Activated B cell treated with CpG ODN at 0.5 μM for 24 hours (primary cell): Measurements from ENCODE around the gene LGMN. TPM values are rescaled to one million over a fixed set of nuclear protein-coding genes. Genes with fewer than 3 reads are reported as not detected.

Experiments
- ATAC-seq: fragments of 200-7000 bp; cut with Tn5 transposase; one replicate; pipeline ENCODE4 v1.10.0; 2021; ENCODE audit warnings: low read depth, mild to moderate bottlenecking, moderate library complexity
- CTCF ChIA-PET: fragments of 350-600 bp; sonication (Branson Sonifier 250); formaldehyde crosslinking; loops from one replicate; lab custom pipeline; 2021; ENCODE audit warnings: antibody characterized with exemption; lab: Charles Lee
- POLR2A ChIA-PET: fragments of 350-600 bp; sonication (Branson Sonifier 250); formaldehyde crosslinking; loops from one replicate; lab custom pipeline; 2021; ENCODE audit warnings: antibody characterized with exemption; lab: Charles Lee
- DNase-seq: peaks from one replicate; pipeline ENCODE4 v3.0.0; 2022
- H3K27ac Mint-ChIP-seq: one replicate; pipeline ENCODE4 v1.8.0; 2020; ENCODE audit warnings: mixed read lengths
- H3K27me3 Mint-ChIP-seq: one replicate; pipeline ENCODE4 v1.8.0; 2021; ENCODE audit warnings: mixed read lengths
- H3K36me3 Mint-ChIP-seq: one replicate; pipeline ENCODE4 v1.8.0; 2021; ENCODE audit warnings: low read depth, mixed read lengths
- H3K4me1 Mint-ChIP-seq: one replicate; pipeline ENCODE4 v1.8.0; 2021; ENCODE audit warnings: mixed read lengths
- H3K4me3 Mint-ChIP-seq: one replicate; pipeline ENCODE4 v1.8.0; 2020; ENCODE audit warnings: mild to moderate bottlenecking, mixed read lengths
- H3K9me3 Mint-ChIP-seq: one replicate; pipeline ENCODE4 v1.8.0; 2020; ENCODE audit warnings: mixed read lengths
- CTCF ChIP-seq: fragments of 200-600 bp; IDR thresholded peaks from one replicate; pipeline ENCODE4 v1.8.0; 2022; ENCODE audit warnings: antibody characterized with exemption, mild to moderate bottlenecking
- intact Hi-C: fragments of 100-400 bp; cut with micrococcal nuclease; formaldehyde crosslinking; loops from one replicate; pipeline ENCODE4 v1.15.1; 2024
- total RNA-seq: library from RNA; stranded (reverse); gene quantifications from 2 replicates; pipeline ENCODE4 v1.2.3, GENCODE V29; 2022

The LGMN gene
- total RNA-seq, 1 donor from 2014 or later = 11.8 TPM

- no peaks in the 10 kb centered on the region for H3K27me3 Mint-ChIP-seq
- CTCF ChIA-PET = interaction anchor here (1.2 kb wide), 2 partner anchors 14 to 16 kb away, joined by 4 to 5 read pairs; no protein-coding TSS in a partner anchor
- H3K4me3 Mint-ChIP-seq = no peak overlapping the region
- TF ChIP-seq CTCF = no peak
- no peak for DNase-seq
- peak overlapping the region; percentile 74 for H3K27ac Mint-ChIP-seq
- no peak for ATAC-seq
- POLR2A ChIA-PET = interaction anchor here (1.8 to 3.7 kb wide), 3 partner anchors 9 to 45 kb away, joined by 15 to 28 read pairs (median 24); no protein-coding TSS in a partner anchor
- peaks cover 97% of the 10 kb centered on the region for H3K4me1 Mint-ChIP-seq
- peaks cover 89% of the 10 kb centered on the region for H3K36me3 Mint-ChIP-seq
- intact Hi-C loops = no loop called here
- no peaks in the 10 kb centered on the region for H3K9me3 Mint-ChIP-seq
These were observed 87.9 kb downstream of the LGMN start for GRCh38 chr14:92660571-92660970.

- H3K27ac Mint-ChIP-seq = peak overlapping the region; percentile 74
- intact Hi-C loops = loop anchor here (1.0 kb wide), 2 partner anchors 8 to 9 kb away; no protein-coding TSS in a partner anchor
- no peaks in the 10 kb centered on the region for H3K27me3 Mint-ChIP-seq
- peaks cover 97% of the 10 kb centered on the region for H3K4me1 Mint-ChIP-seq
- ChIA-PET CTCF (interaction anchor here (0.6 to 1.5 kb wide), 6 partner anchors 8 to 128 kb away, joined by 3 to 5 read pairs (median 4); no protein-coding TSS in a partner anchor), POLR2A (interaction anchor here (0.8 to 3.7 kb wide), 8 partner anchors 8 to 89 kb away, joined by 3 to 28 read pairs (median 4); partner anchors contain the start of gene LGMN)
- H3K9me3 Mint-ChIP-seq = no peaks in the 10 kb centered on the region
- DNase-seq (no peak), ATAC-seq (peak; percentile 67)
- TF ChIP-seq CTCF = no peak
- H3K4me3 Mint-ChIP-seq = peak overlapping the region; percentile 36
- H3K36me3 Mint-ChIP-seq = peaks cover 91% of the 10 kb centered on the region
These were observed 88.5 kb downstream of the LGMN start for GRCh38 chr14:92659765-92660561.

- Mint-ChIP-seq H3K27ac (peak overlapping the region; percentile 74), H3K36me3 (peaks cover 88% of the 10 kb centered on the region), H3K4me3 (peak overlapping the region; percentile 53), H3K9me3 (no peaks in the 10 kb centered on the region), H3K4me1 (peaks cover 96% of the 10 kb centered on the region), H3K27me3 (no peaks in the 10 kb centered on the region)
- ChIA-PET CTCF (interaction anchor here (1.2 to 1.5 kb wide), 2 partner anchors 69 to 130 kb away, joined by 3 to 4 read pairs; no protein-coding TSS in a partner anchor), POLR2A (interaction anchor here (0.5 to 3.7 kb wide), 5 partner anchors 11 to 54 kb away, joined by 3 to 28 read pairs (median 4); no protein-coding TSS in a partner anchor)
- intact Hi-C loops = loop anchor here (1.0 kb wide), 2 partner anchors 7 to 10 kb away; no protein-coding TSS in a partner anchor
- no peak for ATAC-seq
- DNase-seq = no peak
- TF ChIP-seq CTCF = no peak
These were observed 89.7 kb downstream of the LGMN start for GRCh38 chr14:92658684-92659083.

- TF ChIP-seq CTCF = no peak
- Mint-ChIP-seq H3K9me3 (no peaks in the 10 kb centered on the region), H3K27me3 (no peaks in the 10 kb centered on the region), H3K27ac (peak overlapping the region; percentile 74), H3K4me3 (peak overlapping the region; percentile 48), H3K4me1 (peaks cover 96% of the 10 kb centered on the region), H3K36me3 (peaks cover 89% of the 10 kb centered on the region)
- CTCF ChIA-PET = no interaction called here
- no peak for DNase-seq
- intact Hi-C loops = no loop called here
- POLR2A ChIA-PET = interaction anchor here (0.6 to 3.7 kb wide), 3 partner anchors 10 to 24 kb away, joined by 3 to 28 read pairs (median 5); no protein-coding TSS in a partner anchor
- no peak for ATAC-seq
These were observed 90.3 kb downstream of the LGMN start for GRCh38 chr14:92658160-92658559.
